VCaP (cell line): ENCODE measurements around the gene CDS1.

Experiments used
- H3K27ac ChIP-seq: fragments of 450-650 bp; 2 replicates; pipeline ENCODE4 v1.5.1; 2017
- TF ChIP-seq, protein P1 (sequence below): fragments of 450-650 bp; conservative IDR thresholded peaks from 2 replicates; pipeline ENCODE4 v1.5.1; 2017; ENCODE audit warnings: mild to moderate bottlenecking, moderate library complexity

CDS1 gene

GRCh38 chr4:84684361-84684760 lies 101.4 kb downstream of the CDS1 start:
- TF ChIP-seq, protein P1, sequence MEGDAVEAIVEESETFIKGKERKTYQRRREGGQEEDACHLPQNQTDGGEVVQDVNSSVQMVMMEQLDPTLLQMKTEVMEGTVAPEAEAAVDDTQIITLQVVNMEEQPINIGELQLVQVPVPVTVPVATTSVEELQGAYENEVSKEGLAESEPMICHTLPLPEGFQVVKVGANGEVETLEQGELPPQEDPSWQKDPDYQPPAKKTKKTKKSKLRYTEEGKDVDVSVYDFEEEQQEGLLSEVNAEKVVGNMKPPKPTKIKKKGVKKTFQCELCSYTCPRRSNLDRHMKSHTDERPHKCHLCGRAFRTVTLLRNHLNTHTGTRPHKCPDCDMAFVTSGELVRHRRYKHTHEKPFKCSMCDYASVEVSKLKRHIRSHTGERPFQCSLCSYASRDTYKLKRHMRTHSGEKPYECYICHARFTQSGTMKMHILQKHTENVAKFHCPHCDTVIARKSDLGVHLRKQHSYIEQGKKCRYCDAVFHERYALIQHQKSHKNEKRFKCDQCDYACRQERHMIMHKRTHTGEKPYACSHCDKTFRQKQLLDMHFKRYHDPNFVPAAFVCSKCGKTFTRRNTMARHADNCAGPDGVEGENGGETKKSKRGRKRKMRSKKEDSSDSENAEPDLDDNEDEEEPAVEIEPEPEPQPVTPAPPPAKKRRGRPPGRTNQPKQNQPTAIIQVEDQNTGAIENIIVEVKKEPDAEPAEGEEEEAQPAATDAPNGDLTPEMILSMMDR: no peak
- no peak overlapping the region for H3K27ac ChIP-seq

DNA sequence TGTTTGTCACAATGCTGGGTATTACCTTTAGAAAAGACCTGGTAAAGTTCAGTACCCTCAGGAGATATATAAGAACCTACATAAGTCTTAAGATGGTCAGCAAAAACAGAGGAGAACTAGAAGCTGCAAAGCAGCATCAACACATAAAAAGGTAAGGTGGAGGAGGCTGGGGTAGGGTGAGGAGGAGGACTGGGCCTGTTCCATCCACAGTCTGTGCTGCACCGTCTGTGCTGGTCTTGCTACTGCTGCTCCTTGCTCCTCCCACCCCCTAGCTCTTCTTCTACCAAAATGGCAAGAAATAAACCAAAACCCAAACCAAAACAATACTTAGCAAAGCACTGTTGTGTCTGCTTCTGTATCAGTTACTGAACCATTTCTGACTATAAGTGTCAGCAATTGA lies 102.2 kb downstream of the CDS1 start:
- TF ChIP-seq, protein P1: no peak
- no peak overlapping the region for H3K27ac ChIP-seq

GRCh38 chr4:84688605-84689004 lies 105.7 kb downstream of the CDS1 start:
- H3K27ac ChIP-seq: no peak overlapping the region
- TF ChIP-seq, protein P1: no peak

- no peak overlapping the region for H3K27ac ChIP-seq
- TF ChIP-seq, protein P1: no peak
These were observed 106.3 kb downstream of the CDS1 start for GRCh38 chr4:84689197-84689596.

DNA sequence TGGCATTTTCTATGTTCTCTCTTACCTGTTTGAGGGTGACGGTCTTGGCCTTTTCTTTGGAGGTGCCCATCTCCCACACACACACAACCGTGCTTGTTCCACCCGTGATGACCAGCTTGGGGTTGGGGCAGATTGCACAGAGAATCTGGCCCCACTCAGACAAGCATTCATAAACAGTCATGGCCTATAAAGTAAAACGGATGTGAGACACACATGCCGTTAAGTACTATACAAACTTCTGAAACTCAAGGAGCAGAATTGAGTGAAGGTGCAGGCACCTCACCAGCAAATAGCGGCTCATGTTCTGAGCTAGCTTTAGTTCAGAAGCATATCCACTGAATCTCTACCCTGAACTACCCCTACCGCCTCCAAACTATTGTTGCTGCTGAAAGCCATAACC lies 107.6 kb downstream of the CDS1 start:
- H3K27ac ChIP-seq: no peak overlapping the region

GRCh38 chr4:84691170-84691691 lies 108.3 kb downstream of the CDS1 start:
- no peak overlapping the region for H3K27ac ChIP-seq
- TF ChIP-seq, protein P1: no peak

More for the DNA sequence above, 107.6 kb downstream of the CDS1 start:
- TF ChIP-seq, protein P1: no peak

DNA sequence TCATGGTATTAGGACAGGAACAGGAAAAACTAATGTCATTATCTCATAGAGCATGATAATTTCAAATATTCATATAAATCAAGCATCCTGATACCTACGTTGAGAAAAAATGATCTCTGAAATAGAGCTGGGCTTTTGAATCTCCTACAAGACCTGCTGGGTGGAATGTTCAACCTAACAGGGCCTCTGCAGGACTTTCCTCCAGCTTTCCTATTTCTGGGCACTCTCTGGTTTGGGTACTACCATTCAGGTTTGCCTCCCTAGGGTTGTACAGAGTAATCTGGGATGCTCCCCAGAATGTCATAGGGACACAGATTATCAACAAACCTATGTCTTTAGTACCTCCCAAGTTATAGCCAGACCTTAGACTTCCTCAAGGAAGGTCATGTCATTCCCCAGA lies 108.9 kb downstream of the CDS1 start:
- TF ChIP-seq, protein P1: no peak
- H3K27ac ChIP-seq: no peak overlapping the region
